Mammary epithelial cell (primary cell): ENCODE data around the gene SRP9.

ENCODE experiments used
- CTCF ChIP-seq, 2 donors: IDR thresholded peaks in 1 of 2; conservative IDR thresholded peaks in 1 of 2; 2 replicates each; pipeline ENCODE4 v1.5.1; 2011 to 2012; ENCODE audit warnings: inconsistent platforms in 2 of 2, low read length in 2 of 2, mild to moderate bottlenecking in 2 of 2, control low read depth in 1 of 2, low read depth in 1 of 2; ENCODE audit not compliant: insufficient read depth in 1 of 2; ENCODE audit errors: extremely low read depth in 1 of 2
- EZH2 ChIP-seq: IDR thresholded peaks from 2 replicates; pipeline ENCODE4 v1.6.1; 2012; ENCODE audit warnings: low read length, inconsistent platforms, borderline replicate concordance

- TF ChIP-seq CTCF (conservative IDR thresholded peaks at IDR 0.05 in 1 of 2, IDR thresholded peaks at IDR 0.05 in 1 of 2; ENCODE audit: extremely low read depth in 1 of 2, insufficient read depth in 1 of 2, low read depth in 1 of 2, low read length in 2 of 2) (no peak), EZH2 (no peak)
Observed at GRCh38 chr1:225731491-225731890, 46.1 kb upstream of the SRP9 start.
